ENCODE data around the gene FAM169A.
"Not testable (repeated sequence)": the region's sequence is repeated elsewhere in the genome, so short reads cannot be mapped to it uniquely, and the experiment has no call there.

Gene FAM169A

GRCh38 chr5:74870299-74871067, 4.3 kb upstream of the FAM169A start:
- DNase-seq (ENCODE audit: extremely low read depth in 1 of 2, low read depth in 1 of 2) = no peak

- not testable (repeated sequence) for DNase-seq (ENCODE audit: extremely low read depth in 1 of 2, low read depth in 1 of 2)
Observed at GRCh38 chr5:74869414-74869813, 3.2 kb upstream of the FAM169A start.

- DNase-seq (ENCODE audit: extremely low read depth in 1 of 2, low read depth in 1 of 2) = no peak
Observed at GRCh38 chr5:74866596-74867162, 492 bp upstream of the FAM169A start.

GRCh38 chr5:74865256-74865803, 857 bp downstream of the FAM169A start:
- no peak for DNase-seq (ENCODE audit: extremely low read depth in 1 of 2, low read depth in 1 of 2)

- no peak for DNase-seq (ENCODE audit: extremely low read depth in 1 of 2, low read depth in 1 of 2)
Observed at GRCh38 chr5:74864823-74865222, 1.4 kb downstream of the FAM169A start.

- DNase-seq (ENCODE audit: extremely low read depth in 1 of 2, low read depth in 1 of 2) = no peak
Observed at GRCh38 chr5:74863726-74864125, 2.5 kb downstream of the FAM169A start.

GRCh38 chr5:74862221-74862620, 4.0 kb downstream of the FAM169A start:
- no peak for DNase-seq (ENCODE audit: extremely low read depth in 1 of 2, low read depth in 1 of 2)

GRCh38 chr5:74856975-74857374, 9.2 kb downstream of the FAM169A start:
- not testable (repeated sequence) for DNase-seq (ENCODE audit: extremely low read depth in 1 of 2, low read depth in 1 of 2)

GRCh38 chr5:74853256-74853655, 12.9 kb downstream of the FAM169A start:
- no peak for DNase-seq (ENCODE audit: extremely low read depth in 1 of 2, low read depth in 1 of 2)

GRCh38 chr5:74851684-74852353, 14.4 kb downstream of the FAM169A start:
- DNase-seq (ENCODE audit: extremely low read depth in 1 of 2, low read depth in 1 of 2) = no peak

- no peak for DNase-seq (ENCODE audit: extremely low read depth in 1 of 2, low read depth in 1 of 2)
Observed at GRCh38 chr5:74850789-74851425, 15.3 kb downstream of the FAM169A start.

GRCh38 chr5:74850030-74850429, 16.2 kb downstream of the FAM169A start:
- no peak for DNase-seq (ENCODE audit: extremely low read depth in 1 of 2, low read depth in 1 of 2)

GRCh38 chr5:74848553-74849025, 17.6 kb downstream of the FAM169A start:
- no peak for DNase-seq (ENCODE audit: extremely low read depth in 1 of 2, low read depth in 1 of 2)

- no peak for DNase-seq (ENCODE audit: extremely low read depth in 1 of 2, low read depth in 1 of 2)
Observed at GRCh38 chr5:74839229-74839628, 27.0 kb downstream of the FAM169A start.

GRCh38 chr5:74838262-74838661, 27.9 kb downstream of the FAM169A start:
- no peak for DNase-seq (ENCODE audit: extremely low read depth in 1 of 2, low read depth in 1 of 2)

- no peak for DNase-seq (ENCODE audit: extremely low read depth in 1 of 2, low read depth in 1 of 2)
Observed at GRCh38 chr5:74837115-74837514, 29.1 kb downstream of the FAM169A start.

GRCh38 chr5:74833537-74834266, 32.5 kb downstream of the FAM169A start:
- no peak for DNase-seq (ENCODE audit: extremely low read depth in 1 of 2, low read depth in 1 of 2)

- DNase-seq (ENCODE audit: extremely low read depth in 1 of 2, low read depth in 1 of 2) = no peak
Observed at GRCh38 chr5:74829413-74829812, 36.8 kb downstream of the FAM169A start.

GRCh38 chr5:74822288-74822687, 43.9 kb downstream of the FAM169A start:
- DNase-seq (ENCODE audit: extremely low read depth in 1 of 2, low read depth in 1 of 2) = no peak

GRCh38 chr5:74816875-74817274, 49.3 kb downstream of the FAM169A start:
- DNase-seq (ENCODE audit: extremely low read depth in 1 of 2, low read depth in 1 of 2) = no peak

Data from stimulated activated CD8-positive, alpha-beta memory T cell treated with anti-CD3 and anti-CD28 coated beads, Interleukin-7, amount 100 ng/mL, for 48 hours (primary cell).